ENCODE results near the gene PTGFRN. TPM values are rescaled to one million over a fixed set of nuclear protein-coding genes. Genes with fewer than 3 reads are reported as not detected.

The PTGFRN gene
- total and polyA plus RNA-seq, 2 of the 13 experiments (the other 11 are each of a cell fraction or from before 2014, with no cell fraction given): 3.3 to 11.3 TPM

DNA sequence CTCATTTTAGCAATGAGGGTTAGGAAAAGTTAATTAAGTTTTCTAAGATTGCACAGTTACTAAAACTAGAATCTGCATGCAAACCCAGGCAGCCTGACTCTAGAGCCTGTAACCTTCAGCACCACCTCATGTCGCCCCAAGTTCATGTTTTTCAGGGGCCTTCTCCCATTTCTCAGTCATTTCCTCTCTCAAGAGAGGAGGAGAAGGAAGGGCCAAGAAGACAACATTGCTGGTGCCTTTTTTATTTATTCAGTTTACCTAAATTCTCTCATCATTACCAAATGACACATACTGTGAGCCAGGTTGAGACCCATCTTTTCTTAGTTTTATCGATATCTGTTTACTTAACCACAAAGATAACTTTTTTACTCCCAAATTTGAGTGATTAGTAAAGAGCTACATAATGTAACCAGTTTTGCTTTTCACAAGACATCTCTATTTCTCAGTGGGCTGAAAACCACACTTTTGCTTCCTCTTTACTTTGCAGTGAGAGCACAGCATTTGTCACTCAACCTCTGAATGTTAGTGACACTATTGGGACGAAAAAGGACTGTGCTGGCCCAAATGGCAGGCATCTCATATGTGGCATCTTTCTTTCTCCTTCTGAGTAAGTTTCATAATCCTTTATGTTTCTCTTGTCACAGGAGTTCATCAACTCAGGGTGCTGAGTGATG, 91.7 kb downstream of the PTGFRN start, which contains the start of gene CD101:
Gene CD101 (plus strand): TSS at position 507 of the 674 bp plus-strand sequence. CDS start 58 bp downstream, at position 565.
- Histone ChIP-seq H3K9ac (ENCODE audit: insufficient read depth, low read depth, low read length) (no peak within 1 kb of the TSS), H3K4me2 (ENCODE audit: low read depth, low read length) (no peak within 1 kb of the TSS), H3K4me3 (replicated peaks in 1 of 3; ENCODE audit: insufficient read depth in 1 of 3, low read depth in 2 of 3, low read length in 3 of 3) (no peak within 1 kb of the TSS), H3K4me1 (ENCODE audit: insufficient read depth, low read length) (no peaks in the 10 kb centered on the region), H3K27ac (ENCODE audit: extremely low read length, insufficient read depth, low read length) (no peak within 1 kb of the TSS), H4K20me1 (ENCODE audit: insufficient read depth, low read length) (no peaks in the 10 kb centered on the region), H3K79me2 (ENCODE audit: insufficient read depth, low read length) (no peaks in the 10 kb centered on the region), H3K36me3 (replicated peaks in 1 of 2; ENCODE audit: control insufficient read depth in 1 of 2, insufficient read depth in 2 of 2, low read length in 2 of 2) (no peaks in the 10 kb centered on the region), H3K27me3 (ENCODE audit: control insufficient read depth in 1 of 2, insufficient read depth in 2 of 2, low read length in 2 of 2) (no peaks in the 10 kb centered on the region), H3K9me3 (ENCODE audit: low read length) (no peaks in the 10 kb centered on the region), H2AFZ (ENCODE audit: low read length) (no peak within 1 kb of the TSS)
- WGBS (ENCODE audit: low lambda C conversion rate): 43% methylated on average over 3 of the region's 3 CpGs
- ATAC-seq: no peak
- no peak for FAIRE-seq
- in situ Hi-C loops (cut with HindIII; ENCODE audit: extremely low pct_ligation_motif_present, low pct_unique_long_range_greater_than_20kb): no loop called here
- TF ChIP-seq HDAC2 (CRISPR knock-in tag; IDR thresholded peaks at IDR 0.05) (no peak), SPEN (CRISPR knock-in tag; IDR thresholded peaks at IDR 0.05; ENCODE audit: low read depth) (no peak), HNRNPUL1 (IDR thresholded peaks at IDR 0.05; ENCODE audit: low read depth, low read length) (no peak), NAIF1 (CRISPR knock-in tag; IDR thresholded peaks at IDR 0.05; ENCODE audit: borderline replicate concordance) (no peak), KAT7 (CRISPR knock-in tag; IDR thresholded peaks at IDR 0.05; ENCODE audit: borderline replicate concordance) (no peak), PHB2 (IDR thresholded peaks at IDR 0.05; ENCODE audit: partially characterized antibody) (no peak), ZBTB7B (CRISPR knock-in tag; IDR thresholded peaks at IDR 0.05) (no peak), ZNF550 (CRISPR knock-in tag; IDR thresholded peaks at IDR 0.05; ENCODE audit: borderline replicate concordance) (no peak), RFXANK (CRISPR knock-in tag; IDR thresholded peaks at IDR 0.05) (no peak), SNAI1 (CRISPR knock-in tag; IDR thresholded peaks at IDR 0.05; ENCODE audit: borderline replicate concordance) (no peak)
- TF ChIP-seq, protein P1, sequence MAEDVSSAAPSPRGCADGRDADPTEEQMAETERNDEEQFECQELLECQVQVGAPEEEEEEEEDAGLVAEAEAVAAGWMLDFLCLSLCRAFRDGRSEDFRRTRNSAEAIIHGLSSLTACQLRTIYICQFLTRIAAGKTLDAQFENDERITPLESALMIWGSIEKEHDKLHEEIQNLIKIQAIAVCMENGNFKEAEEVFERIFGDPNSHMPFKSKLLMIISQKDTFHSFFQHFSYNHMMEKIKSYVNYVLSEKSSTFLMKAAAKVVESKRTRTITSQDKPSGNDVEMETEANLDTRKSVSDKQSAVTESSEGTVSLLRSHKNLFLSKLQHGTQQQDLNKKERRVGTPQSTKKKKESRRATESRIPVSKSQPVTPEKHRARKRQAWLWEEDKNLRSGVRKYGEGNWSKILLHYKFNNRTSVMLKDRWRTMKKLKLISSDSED (CRISPR knock-in tag; IDR thresholded peaks at IDR 0.05): no peak
- TF ChIP-seq, protein P2, sequence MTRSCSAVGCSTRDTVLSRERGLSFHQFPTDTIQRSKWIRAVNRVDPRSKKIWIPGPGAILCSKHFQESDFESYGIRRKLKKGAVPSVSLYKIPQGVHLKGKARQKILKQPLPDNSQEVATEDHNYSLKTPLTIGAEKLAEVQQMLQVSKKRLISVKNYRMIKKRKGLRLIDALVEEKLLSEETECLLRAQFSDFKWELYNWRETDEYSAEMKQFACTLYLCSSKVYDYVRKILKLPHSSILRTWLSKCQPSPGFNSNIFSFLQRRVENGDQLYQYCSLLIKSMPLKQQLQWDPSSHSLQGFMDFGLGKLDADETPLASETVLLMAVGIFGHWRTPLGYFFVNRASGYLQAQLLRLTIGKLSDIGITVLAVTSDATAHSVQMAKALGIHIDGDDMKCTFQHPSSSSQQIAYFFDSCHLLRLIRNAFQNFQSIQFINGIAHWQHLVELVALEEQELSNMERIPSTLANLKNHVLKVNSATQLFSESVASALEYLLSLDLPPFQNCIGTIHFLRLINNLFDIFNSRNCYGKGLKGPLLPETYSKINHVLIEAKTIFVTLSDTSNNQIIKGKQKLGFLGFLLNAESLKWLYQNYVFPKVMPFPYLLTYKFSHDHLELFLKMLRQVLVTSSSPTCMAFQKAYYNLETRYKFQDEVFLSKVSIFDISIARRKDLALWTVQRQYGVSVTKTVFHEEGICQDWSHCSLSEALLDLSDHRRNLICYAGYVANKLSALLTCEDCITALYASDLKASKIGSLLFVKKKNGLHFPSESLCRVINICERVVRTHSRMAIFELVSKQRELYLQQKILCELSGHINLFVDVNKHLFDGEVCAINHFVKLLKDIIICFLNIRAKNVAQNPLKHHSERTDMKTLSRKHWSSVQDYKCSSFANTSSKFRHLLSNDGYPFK (CRISPR knock-in tag; IDR thresholded peaks at IDR 0.05; ENCODE audit: borderline replicate concordance): no peak
- TF ChIP-seq, protein P3, sequence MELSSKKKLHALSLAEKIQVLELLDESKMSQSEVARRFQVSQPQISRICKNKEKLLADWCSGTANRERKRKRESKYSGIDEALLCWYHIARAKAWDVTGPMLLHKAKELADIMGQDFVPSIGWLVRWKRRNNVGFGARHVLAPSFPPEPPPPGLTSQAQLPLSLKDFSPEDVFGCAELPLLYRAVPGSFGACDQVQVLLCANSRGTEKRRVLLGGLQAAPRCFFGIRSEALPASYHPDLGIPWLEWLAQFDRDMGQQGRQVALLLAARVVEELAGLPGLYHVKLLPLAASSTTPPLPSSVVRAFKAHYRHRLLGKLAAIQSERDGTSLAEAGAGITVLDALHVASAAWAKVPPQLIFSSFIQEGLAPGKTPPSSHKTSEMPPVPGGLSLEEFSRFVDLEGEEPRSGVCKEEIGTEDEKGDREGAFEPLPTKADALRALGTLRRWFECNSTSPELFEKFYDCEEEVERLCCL (CRISPR knock-in tag; IDR thresholded peaks at IDR 0.05; ENCODE audit: borderline replicate concordance): no peak
- POLR2A ChIA-PET: no interaction called here
- DNase-seq (ENCODE audit: low spot score): no peak
- CTCF ChIA-PET (ENCODE audit: low intra/inter-chr PET ratio, low total read pairs): no interaction called here
- no TSS peak for BruUV-seq (replicated peaks)
- intact Hi-C loops (cut with micrococcal nuclease; ENCODE audit: unreplicated experiment): no loop called here

Measured in HepG2 (cell line).